Panc1 (cell line): ENCODE results near the gene KIF26B. TPM values are rescaled to one million over a fixed set of nuclear protein-coding genes. Genes with fewer than 3 reads are reported as not detected.

ENCODE experiments used
- ATAC-seq: fragments of 200-7000 bp; cut with Tn5 transposase; 2 replicates; pipeline ENCODE4 v1.9.1; 2020; ENCODE audit warnings: mild to moderate bottlenecking, moderate library complexity
- BruUV-seq: library from RNA; stranded (reverse); fragments of 400-500 nt; replicated peaks from 2 replicates; lab custom pipeline; 2021; lab: Mats Ljungman, UMichigan
- CTCF ChIA-PET: fragments of 300-600 bp; sonication (Branson Sonifier 250); formaldehyde crosslinking; loops from one replicate; lab custom pipeline; 2022; ENCODE audit warnings: antibody characterized with exemption; lab: Charles Lee
- POLR2A ChIA-PET: fragments of 300-600 bp; sonication (Branson Sonifier 250); formaldehyde crosslinking; loops from one replicate; lab custom pipeline; 2022; ENCODE audit warnings: antibody characterized with exemption; lab: Charles Lee
- DNase-seq: peaks from one replicate; pipeline ENCODE4 v3.0.0-alpha.2; 2010; ENCODE audit warnings: low read depth, low spot score
- H3K27ac ChIP-seq: 2 replicates; pipeline ENCODE4 v1.5.1; 2011; ENCODE audit warnings: mild to moderate bottlenecking, low read length, inconsistent platforms
- H3K27me3 ChIP-seq: fragments of 200-500 bp; sonication (Bioruptor generic); 2 replicates; pipeline ENCODE4 v1.6.0; 2014; ENCODE audit warnings: low read length, inconsistent platforms; ENCODE audit not compliant: control insufficient read depth, insufficient read depth
- H3K36me3 ChIP-seq: fragments of 200-500 bp; sonication (Bioruptor generic); 2 replicates; pipeline ENCODE4 v1.5.1; 2014; ENCODE audit warnings: inconsistent platforms, mild to moderate bottlenecking, low read length, moderate library complexity; ENCODE audit not compliant: control insufficient read depth, insufficient read depth
- H3K4me1 ChIP-seq: 2 replicates; pipeline ENCODE4 v1.5.1; 2011; ENCODE audit warnings: inconsistent platforms, mild to moderate bottlenecking, low read length, moderate library complexity; ENCODE audit not compliant: control insufficient read depth, insufficient read depth
- H3K4me3 ChIP-seq, 2 experiments: 2 replicates each; pipeline ENCODE4 v1.5.1; 2011 to 2012; ENCODE audit warnings: low read depth in 2 of 2, low read length in 2 of 2, mild to moderate bottlenecking in 2 of 2, inconsistent platforms in 1 of 2, moderate library complexity in 1 of 2
- H3K9me3 ChIP-seq: fragments of 200-500 bp; sonication (Bioruptor generic); 2 replicates; pipeline ENCODE4 v1.5.1; 2014; ENCODE audit warnings: low read depth, mild to moderate bottlenecking, inconsistent platforms, low read length, moderate library complexity; ENCODE audit not compliant: control insufficient read depth, insufficient read depth
- CTCF ChIP-seq: fragments of 450-650 bp; IDR thresholded peaks from 2 replicates; pipeline ENCODE4 v1.5.1; 2017; ENCODE audit warnings: mild to moderate bottlenecking
- POLR2AphosphoS5 ChIP-seq: IDR thresholded peaks from 2 replicates; pipeline ENCODE4 v1.6.1; 2012; ENCODE audit warnings: mild to moderate bottlenecking, low read depth, low read length, moderate library complexity
- SIN3A ChIP-seq: IDR thresholded peaks from 2 replicates; pipeline ENCODE4 v1.6.1; 2012; ENCODE audit warnings: low read depth, mild to moderate bottlenecking, low read length, moderate library complexity, borderline replicate concordance; ENCODE audit not compliant: insufficient read depth
- TCF7L2 ChIP-seq: IDR thresholded peaks from 2 replicates; pipeline ENCODE4 v1.6.1; 2011; ENCODE audit warnings: mild to moderate bottlenecking, low read depth, low read length, inconsistent platforms
- in situ Hi-C: cut with HindIII; loops from 2 replicates; pipeline ENCODE4 v1.10.0; 2016; ENCODE audit warnings: low sequenced_read_pairs, low pct_unique_long_range_greater_than_20kb
- intact Hi-C: fragments of 100-400 bp; cut with micrococcal nuclease; formaldehyde crosslinking; loops from one replicate; pipeline ENCODE4 v1.10.0; 2022; ENCODE audit not compliant: unreplicated experiment
- total RNA-seq: library from RNA; stranded (reverse); gene quantifications from one replicate; pipeline ENCODE4 v1.2.1, GENCODE V29; 2021; ENCODE audit not compliant: unreplicated experiment
- TF ChIP-seq, protein P1 (sequence below), 2 experiments: IDR thresholded peaks; 2 replicates each; pipeline ENCODE4 v1.6.1; 2011 to 2012; ENCODE audit warnings: low read depth in 2 of 2, control low read depth in 1 of 2, low read length in 1 of 2, mild to moderate bottlenecking in 1 of 2, moderate library complexity in 1 of 2; ENCODE audit not compliant: insufficient read depth in 1 of 2

KIF26B gene
- total RNA-seq, 1 experiment from 2014 or later, result 0.33 TPM

DNA sequence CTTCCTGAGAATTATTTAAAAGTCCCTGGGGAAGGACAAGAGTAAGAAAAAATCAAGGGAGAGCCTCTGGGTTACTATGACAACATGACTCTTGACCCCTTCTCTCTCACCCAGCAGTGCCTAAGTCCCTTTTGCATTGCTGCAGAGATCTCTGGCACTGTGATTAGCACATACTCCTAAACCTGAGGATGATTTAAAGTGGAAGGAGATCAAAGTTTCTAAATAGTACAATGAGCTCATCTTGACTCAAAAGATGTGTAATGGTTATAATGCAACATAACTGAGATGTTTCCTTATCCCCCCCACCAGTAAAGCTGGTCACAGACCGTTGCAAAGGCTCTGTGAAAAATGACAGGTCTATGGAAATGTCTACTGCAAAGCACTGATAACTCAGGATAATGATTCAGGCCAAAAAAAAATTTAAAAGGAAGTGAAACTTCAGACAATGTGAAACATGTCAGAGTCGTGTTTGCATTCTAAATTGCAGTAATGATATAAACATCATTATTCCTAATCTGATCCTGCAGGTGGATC is 519.2 kb downstream of the KIF26B start:
- Histone ChIP-seq H3K36me3 (no peaks in the 10 kb centered on the region), H3K4me3 (no peak overlapping the region), H3K27me3 (no peaks in the 10 kb centered on the region), H3K4me1 (no peaks in the 10 kb centered on the region), H3K27ac (no peak overlapping the region), H3K9me3 (no peaks in the 10 kb centered on the region)
- no peak for ATAC-seq
- BruUV-seq, result no TSS peak
- ChIA-PET POLR2A (no interaction called here), CTCF (no interaction called here)
- TF ChIP-seq, protein P1, sequence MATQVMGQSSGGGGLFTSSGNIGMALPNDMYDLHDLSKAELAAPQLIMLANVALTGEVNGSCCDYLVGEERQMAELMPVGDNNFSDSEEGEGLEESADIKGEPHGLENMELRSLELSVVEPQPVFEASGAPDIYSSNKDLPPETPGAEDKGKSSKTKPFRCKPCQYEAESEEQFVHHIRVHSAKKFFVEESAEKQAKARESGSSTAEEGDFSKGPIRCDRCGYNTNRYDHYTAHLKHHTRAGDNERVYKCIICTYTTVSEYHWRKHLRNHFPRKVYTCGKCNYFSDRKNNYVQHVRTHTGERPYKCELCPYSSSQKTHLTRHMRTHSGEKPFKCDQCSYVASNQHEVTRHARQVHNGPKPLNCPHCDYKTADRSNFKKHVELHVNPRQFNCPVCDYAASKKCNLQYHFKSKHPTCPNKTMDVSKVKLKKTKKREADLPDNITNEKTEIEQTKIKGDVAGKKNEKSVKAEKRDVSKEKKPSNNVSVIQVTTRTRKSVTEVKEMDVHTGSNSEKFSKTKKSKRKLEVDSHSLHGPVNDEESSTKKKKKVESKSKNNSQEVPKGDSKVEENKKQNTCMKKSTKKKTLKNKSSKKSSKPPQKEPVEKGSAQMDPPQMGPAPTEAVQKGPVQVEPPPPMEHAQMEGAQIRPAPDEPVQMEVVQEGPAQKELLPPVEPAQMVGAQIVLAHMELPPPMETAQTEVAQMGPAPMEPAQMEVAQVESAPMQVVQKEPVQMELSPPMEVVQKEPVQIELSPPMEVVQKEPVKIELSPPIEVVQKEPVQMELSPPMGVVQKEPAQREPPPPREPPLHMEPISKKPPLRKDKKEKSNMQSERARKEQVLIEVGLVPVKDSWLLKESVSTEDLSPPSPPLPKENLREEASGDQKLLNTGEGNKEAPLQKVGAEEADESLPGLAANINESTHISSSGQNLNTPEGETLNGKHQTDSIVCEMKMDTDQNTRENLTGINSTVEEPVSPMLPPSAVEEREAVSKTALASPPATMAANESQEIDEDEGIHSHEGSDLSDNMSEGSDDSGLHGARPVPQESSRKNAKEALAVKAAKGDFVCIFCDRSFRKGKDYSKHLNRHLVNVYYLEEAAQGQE (IDR thresholded peaks at IDR 0.05; ENCODE audit: insufficient read depth in 1 of 2, low read depth in 2 of 2, low read length in 1 of 2), result no peak
- no peak for TF ChIP-seq SIN3A
- no peak for TF ChIP-seq TCF7L2
- no peak for TF ChIP-seq CTCF
- TF ChIP-seq POLR2AphosphoS5, result no peak
- DNase-seq, result no peak
- in situ Hi-C loops, result no loop called here
- intact Hi-C loops, result no loop called here

- ChIA-PET POLR2A (no interaction called here), CTCF (no interaction called here)
- no peak for TF ChIP-seq SIN3A
- TF ChIP-seq, protein P1 (IDR thresholded peaks at IDR 0.05; ENCODE audit: insufficient read depth in 1 of 2, low read depth in 2 of 2, low read length in 1 of 2), result no peak
- no peak for TF ChIP-seq POLR2AphosphoS5
- no peak for TF ChIP-seq CTCF
- TF ChIP-seq TCF7L2, result no peak
- Histone ChIP-seq H3K4me1 (no peaks in the 10 kb centered on the region), H3K27me3 (no peaks in the 10 kb centered on the region), H3K9me3 (no peaks in the 10 kb centered on the region), H3K4me3 (no peak overlapping the region), H3K36me3 (no peaks in the 10 kb centered on the region), H3K27ac (no peak overlapping the region)
- no TSS peak for BruUV-seq
- in situ Hi-C loops, result no loop called here
- ATAC-seq (no peak), DNase-seq (no peak)
- intact Hi-C loops, result no loop called here
Measured at GRCh38 chr1:245677461-245678240, 522.9 kb downstream of the KIF26B start.
